IMR-90 (cell line): ENCODE results near the gene ACAP2. TPM values are rescaled to one million over a fixed set of nuclear protein-coding genes. Genes with fewer than 3 reads are reported as not detected.

Source experiments
- ATAC-seq: fragments of 200-7000 bp; cut with Tn5 transposase; 2 replicates; pipeline ENCODE4 v1.9.1; 2020; ENCODE audit warnings: low read depth, mild to moderate bottlenecking, moderate library complexity
- BruUV-seq: library from RNA; stranded (reverse); fragments of 400-500 nt; replicated peaks from 2 replicates; lab custom pipeline; 2021; lab: Mats Ljungman, UMichigan
- CTCF ChIA-PET: fragments of 300-600 bp; formaldehyde crosslinking; extraction: SDS; loops from one replicate; lab custom pipeline; 2021; ENCODE audit warnings: antibody characterized with exemption; lab: Yijun Ruan, JAX
- POLR2A ChIA-PET: fragments of 300-600 bp; sonication (Branson Sonifier 250); formaldehyde crosslinking; loops from one replicate; lab custom pipeline; 2022; ENCODE audit warnings: antibody characterized with exemption; ENCODE audit not compliant: unreplicated experiment; lab: Charles Lee
- DNase-seq: peaks from one replicate; pipeline ENCODE4 v3.0.0; 2013
- H2AFZ ChIP-seq: replicated peaks from 2 replicates; pipeline ENCODE3; 2013; ENCODE audit warnings: low read length, mild to moderate bottlenecking; ENCODE audit not compliant: poor library complexity
- H2AK5ac ChIP-seq: 2 replicates; pipeline ENCODE4 v1.6.1; 2013; ENCODE audit warnings: low read depth, low read length, inconsistent platforms
- H2AK9ac ChIP-seq: replicated peaks from 2 replicates; pipeline ENCODE3; 2013; ENCODE audit warnings: mild to moderate bottlenecking, low read depth, low read length, moderate library complexity; ENCODE audit not compliant: poor library complexity
- H2BK120ac ChIP-seq: 2 replicates; pipeline ENCODE4 v1.6.1; 2013; ENCODE audit warnings: low read depth, low read length, inconsistent platforms
- H2BK15ac ChIP-seq: 3 replicates; pipeline ENCODE4 v1.6.1; 2013; ENCODE audit warnings: low read depth, low read length, inconsistent platforms
- H2BK20ac ChIP-seq: 2 replicates; pipeline ENCODE4 v1.6.1; 2013; ENCODE audit warnings: low read depth, mild to moderate bottlenecking, inconsistent platforms, low read length, moderate library complexity
- H2BK5ac ChIP-seq: 2 replicates; pipeline ENCODE4 v1.6.1; 2013; ENCODE audit warnings: mild to moderate bottlenecking, low read depth, low read length, inconsistent platforms; ENCODE audit not compliant: poor library complexity, severe bottlenecking
- H3K14ac ChIP-seq: replicated peaks from 2 replicates; pipeline ENCODE4 v1.6.1; 2013; ENCODE audit warnings: low read depth, low read length, inconsistent platforms
- H3K18ac ChIP-seq: 2 replicates; pipeline ENCODE4 v1.6.1; 2013; ENCODE audit warnings: low read depth, low read length, control low read depth
- H3K23ac ChIP-seq: 2 replicates; pipeline ENCODE4 v1.6.1; 2013; ENCODE audit warnings: low read depth, low read length, inconsistent platforms
- H3K27ac ChIP-seq: 2 replicates; pipeline ENCODE4 v1.5.1; 2013; ENCODE audit warnings: mild to moderate bottlenecking, control low read depth, low read length; ENCODE audit not compliant: insufficient read depth
- H3K27me3 ChIP-seq: 2 replicates; pipeline ENCODE4 v1.6.1; 2013; ENCODE audit warnings: low read length; ENCODE audit not compliant: control insufficient read depth, insufficient read depth
- H3K36me3 ChIP-seq: 2 replicates; pipeline ENCODE4 v1.6.1; 2013; ENCODE audit warnings: low read length, mixed read lengths; ENCODE audit not compliant: control insufficient read depth, insufficient read depth
- H3K4ac ChIP-seq: 2 replicates; pipeline ENCODE4 v1.6.1; 2013; ENCODE audit warnings: low read depth, low read length, inconsistent platforms
- H3K4me1 ChIP-seq: 2 replicates; pipeline ENCODE4 v1.6.1; 2013; ENCODE audit warnings: low read length, mixed read lengths; ENCODE audit not compliant: control insufficient read depth, insufficient read depth
- H3K4me2 ChIP-seq: 2 replicates; pipeline ENCODE4 v1.6.1; 2013; ENCODE audit warnings: low read depth, mild to moderate bottlenecking, control low read depth, low read length, moderate library complexity
- H3K4me3 ChIP-seq: 2 replicates; pipeline ENCODE4 v1.5.1; 2013; ENCODE audit warnings: low read depth, mild to moderate bottlenecking, control low read depth, low read length, moderate library complexity; ENCODE audit not compliant: insufficient read depth
- H3K56ac ChIP-seq: 2 replicates; pipeline ENCODE4 v1.6.1; 2013; ENCODE audit warnings: low read length, inconsistent platforms; ENCODE audit not compliant: insufficient read depth; ENCODE audit errors: extremely low read depth
- H3K79me1 ChIP-seq, 2 experiments: 2 replicates each; pipeline ENCODE4 v1.6.1; 2013; ENCODE audit warnings: low read length in 2 of 2, inconsistent platforms in 1 of 2, low read depth in 1 of 2
- H3K9ac ChIP-seq: 2 replicates; pipeline ENCODE4 v1.6.1; 2013; ENCODE audit warnings: low read depth, low read length, control low read depth
- H3K9me1 ChIP-seq: 2 replicates; pipeline ENCODE4 v1.6.1; 2013; ENCODE audit warnings: low read length, inconsistent platforms; ENCODE audit not compliant: insufficient read depth
- H3K9me3 ChIP-seq: 2 replicates; pipeline ENCODE4 v1.6.1; 2013; ENCODE audit warnings: low read length; ENCODE audit not compliant: control insufficient read depth, insufficient read depth
- H4K20me1 ChIP-seq: 2 replicates; pipeline ENCODE4 v1.6.1; 2013; ENCODE audit warnings: low read length, inconsistent platforms; ENCODE audit not compliant: insufficient read depth
- H4K5ac ChIP-seq: 2 replicates; pipeline ENCODE4 v1.6.1; 2013; ENCODE audit warnings: mild to moderate bottlenecking, low read depth, low read length, control low read depth
- H4K8ac ChIP-seq, 2 experiments: 2 replicates each; pipeline ENCODE4 v1.6.1; 2013; ENCODE audit warnings: low read depth in 2 of 2, low read length in 2 of 2, control low read depth in 1 of 2, inconsistent platforms in 1 of 2
- H4K91ac ChIP-seq: 2 replicates; pipeline ENCODE4 v1.6.1; 2013; ENCODE audit warnings: low read depth, low read length, inconsistent platforms; ENCODE audit not compliant: insufficient read depth
- BHLHE40 ChIP-seq: fragments of 150-350 bp; IDR thresholded peaks from 2 replicates; pipeline ENCODE4 v1.6.1; 2016; ENCODE audit warnings: mild to moderate bottlenecking, low read depth, low read length
- MAFK ChIP-seq: IDR thresholded peaks from 2 replicates; pipeline ENCODE4 v1.6.1; 2012; ENCODE audit warnings: low read depth, low read length, improper control_type of control experiment
- MAZ ChIP-seq: IDR thresholded peaks from 2 replicates; pipeline ENCODE4 v1.6.1; 2012; ENCODE audit warnings: low read depth, mild to moderate bottlenecking, low read length, improper control_type of control experiment, moderate library complexity, borderline replicate concordance
- POLR2A ChIP-seq: IDR thresholded peaks from 2 replicates; pipeline ENCODE4 v1.6.1; 2012; ENCODE audit warnings: mild to moderate bottlenecking, low read depth, low read length
- RCOR1 ChIP-seq: IDR thresholded peaks from 2 replicates; pipeline ENCODE4 v1.6.1; 2012; ENCODE audit warnings: mild to moderate bottlenecking, low read length, improper control_type of control experiment; ENCODE audit not compliant: insufficient replicate concordance
- RFX5 ChIP-seq: IDR thresholded peaks from 2 replicates; pipeline ENCODE4 v1.8.0; 2012; ENCODE audit warnings: low read depth, mild to moderate bottlenecking, low read length, moderate library complexity
- dilution Hi-C: fragments of 300-500 bp; cut with HindIII; formaldehyde crosslinking; loops from one replicate; pipeline ENCODE4 v1.14.3; 2018; ENCODE audit warnings: low sequenced_read_pairs; ENCODE audit not compliant: unreplicated experiment
- in situ Hi-C: fragments of 300-500 bp; cut with MboI; formaldehyde crosslinking; loops from 3 replicates; pipeline ENCODE4 v1.14.3; 2019; ENCODE audit warnings: low sequenced_read_pairs, inconsistent platforms, mixed read lengths
- intact Hi-C: fragments of 100-400 bp; cut with micrococcal nuclease; formaldehyde crosslinking; loops from 2 replicates; pipeline ENCODE4 v1.10.0; 2022
- polyA plus RNA-seq, 3 experiments: library from polyadenylated mRNA; depleted of rRNA; stranded (reverse); fragments of >200 nt; gene quantifications; 2 replicates each; pipeline ENCODE4 v1.2.3, GENCODE V29; 2012; ENCODE audit warnings: low replicate concordance in 1 of 3
- total RNA-seq: library from RNA; depleted of rRNA; stranded (reverse); fragments of >200 nt; gene quantifications from 2 replicates; pipeline ENCODE4 v1.2.3, GENCODE V29; 2012
- TF ChIP-seq, protein P1 (sequence below): fragments of 150-350 bp; IDR thresholded peaks from 2 replicates; pipeline ENCODE4 v1.6.1; 2017; ENCODE audit warnings: mild to moderate bottlenecking, antibody characterized with exemption, low read length, low read depth

ACAP2 gene
- total and polyA plus RNA-seq, 2 of the 4 experiments (the other 2 are of a cell fraction) = 11.9 to 35.1 TPM

DNA sequence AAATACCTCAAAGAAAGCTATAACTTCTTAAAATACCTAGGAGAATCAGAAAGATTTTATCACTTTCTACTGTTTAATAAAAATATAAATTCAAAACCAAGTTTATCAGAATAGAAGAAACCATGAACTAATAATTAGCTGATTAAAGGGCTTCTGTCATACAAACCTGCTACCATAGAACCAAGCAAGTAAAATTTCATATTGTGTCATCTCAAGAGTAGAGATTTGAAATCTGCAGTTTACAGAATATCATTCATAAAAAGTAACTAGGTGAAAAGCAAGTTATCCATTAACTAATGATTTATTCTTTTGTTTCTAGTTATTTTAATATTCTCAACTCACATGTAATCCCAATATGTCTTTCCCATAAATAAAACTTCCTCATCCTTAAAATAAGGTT lies 135.1 kb downstream of the ACAP2 start:
- H2AK5ac ChIP-seq = no peak overlapping the region
- H3K4me2 ChIP-seq = no peak overlapping the region
- ChIA-PET CTCF (no interaction called here), POLR2A (no interaction called here)
- TF ChIP-seq POLR2A (no peak), RFX5 (no peak), MAZ (no peak), BHLHE40 (no peak), MAFK (no peak), RCOR1 (no peak)
- TF ChIP-seq, protein P1, sequence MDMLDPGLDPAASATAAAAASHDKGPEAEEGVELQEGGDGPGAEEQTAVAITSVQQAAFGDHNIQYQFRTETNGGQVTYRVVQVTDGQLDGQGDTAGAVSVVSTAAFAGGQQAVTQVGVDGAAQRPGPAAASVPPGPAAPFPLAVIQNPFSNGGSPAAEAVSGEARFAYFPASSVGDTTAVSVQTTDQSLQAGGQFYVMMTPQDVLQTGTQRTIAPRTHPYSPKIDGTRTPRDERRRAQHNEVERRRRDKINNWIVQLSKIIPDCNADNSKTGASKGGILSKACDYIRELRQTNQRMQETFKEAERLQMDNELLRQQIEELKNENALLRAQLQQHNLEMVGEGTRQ = no peak
- peaks cover 4% of the 10 kb centered on the region for H3K4me1 ChIP-seq
- H4K91ac ChIP-seq = no peak overlapping the region
- intact Hi-C loops (loop anchor here (5.0 kb wide), 1 partner anchor 35 kb away; no protein-coding TSS in a partner anchor), in situ Hi-C loops (no loop called here), dilution Hi-C loops (no loop called here)
- H3K14ac ChIP-seq = no peak overlapping the region
- H3K27ac ChIP-seq = no peak overlapping the region
- peaks cover 4% of the 10 kb centered on the region for H4K20me1 ChIP-seq
- BruUV-seq = no TSS peak
- H3K9ac ChIP-seq = no peak overlapping the region
- no peak overlapping the region for H2AK9ac ChIP-seq
- no peak for DNase-seq
- no peak overlapping the region for H3K56ac ChIP-seq
- no peak overlapping the region for H2BK5ac ChIP-seq
- H2BK120ac ChIP-seq = no peak overlapping the region
- no peak overlapping the region for H3K4me3 ChIP-seq
- no peak overlapping the region for H3K18ac ChIP-seq
- H3K9me1 ChIP-seq = peaks cover 12% of the 10 kb centered on the region; the same call in 1 of the 2 replicates
- peaks cover 0 to 14% of the 10 kb centered on the region in 2 experiments; a peak in 2 of 4 replicates for H3K79me1 ChIP-seq
- no peak overlapping the region for H2BK15ac ChIP-seq
- H3K4ac ChIP-seq = no peak overlapping the region
- H4K5ac ChIP-seq = no peak overlapping the region
- no peak for ATAC-seq
- no peak overlapping the region for H2BK20ac ChIP-seq
- H3K36me3 ChIP-seq = peaks cover 12% of the 10 kb centered on the region
- no peak overlapping the region for H2AFZ ChIP-seq
- no peak overlapping the region for H3K23ac ChIP-seq
- no peaks in the 10 kb centered on the region for H3K27me3 ChIP-seq
- no peak overlapping the region for H4K8ac ChIP-seq
- H3K9me3 ChIP-seq = no peaks in the 10 kb centered on the region
